ENCODE data around the gene ADTRP. TPM values are rescaled to one million over a fixed set of nuclear protein-coding genes. Genes with fewer than 3 reads are reported as not detected.

The ADTRP gene
- total RNA-seq, 2 experiments from 2014 or later, result 2.4 to 2.5 TPM

- DNase-seq, result no peak
- Mint-ChIP-seq H3K36me3 (ENCODE audit: low read depth) (no peaks in the 10 kb centered on the region), H3K27ac (no peak overlapping the region), H3K4me1 (peaks cover 11% of the 10 kb centered on the region), H3K4me3 (no peak overlapping the region), H3K9me3 (peaks cover 8% of the 10 kb centered on the region), H3K27me3 (no peaks in the 10 kb centered on the region)
- POLR2A ChIA-PET, result no interaction called here
- CTCF ChIA-PET, result interaction anchor here (1.0 kb wide), 1 partner anchor 9 kb away, joined by 3 read pairs; no protein-coding TSS in a partner anchor
Observed at GRCh38 chr6:11736601-11737000, 42.0 kb downstream of the ADTRP start.

- CTCF ChIA-PET, result no interaction called here
- H3K9me3 Mint-ChIP-seq, result peaks cover 9% of the 10 kb centered on the region
- H3K4me3 Mint-ChIP-seq, result no peak overlapping the region
- POLR2A ChIA-PET, result no interaction called here
- peaks cover 23% of the 10 kb centered on the region for H3K4me1 Mint-ChIP-seq
- H3K36me3 Mint-ChIP-seq (ENCODE audit: low read depth), result no peaks in the 10 kb centered on the region
- no peak for DNase-seq
- no peaks in the 10 kb centered on the region for H3K27me3 Mint-ChIP-seq
- no peak overlapping the region for H3K27ac Mint-ChIP-seq
Observed at GRCh38 chr6:11734861-11735613, 43.6 kb downstream of the ADTRP start.

- Mint-ChIP-seq H3K27ac (no peak overlapping the region), H3K27me3 (no peaks in the 10 kb centered on the region), H3K4me3 (no peak overlapping the region), H3K9me3 (peaks cover 6% of the 10 kb centered on the region), H3K4me1 (peaks cover 51% of the 10 kb centered on the region), H3K36me3 (ENCODE audit: low read depth) (peaks cover 1% of the 10 kb centered on the region)
- ChIA-PET POLR2A (no interaction called here), CTCF (interaction anchor here (0.8 to 1.6 kb wide), 4 partner anchors 9 to 22 kb away, joined by 3 to 8 read pairs (median 4); no protein-coding TSS in a partner anchor)
- peak; percentile 23 for DNase-seq
Observed at GRCh38 chr6:11732036-11732631, 46.5 kb downstream of the ADTRP start.

- H3K4me1 Mint-ChIP-seq, result peaks cover 52% of the 10 kb centered on the region
Observed at GRCh38 chr6:11731423-11731822, 47.2 kb downstream of the ADTRP start.

GRCh38 chr6:11730641-11731040 is 48.0 kb downstream of the ADTRP start:
- H3K9me3 Mint-ChIP-seq, result peaks cover 6% of the 10 kb centered on the region
- CTCF ChIA-PET, result interaction anchor here (1.0 kb wide), 1 partner anchor 18 kb away, joined by 4 read pairs; no protein-coding TSS in a partner anchor
- no peak overlapping the region for H3K4me3 Mint-ChIP-seq
- POLR2A ChIA-PET, result no interaction called here
- DNase-seq, result no peak
- H3K36me3 Mint-ChIP-seq (ENCODE audit: low read depth), result peaks cover 8% of the 10 kb centered on the region
- H3K4me1 Mint-ChIP-seq, result peaks cover 58% of the 10 kb centered on the region
- no peaks in the 10 kb centered on the region for H3K27me3 Mint-ChIP-seq
- H3K27ac Mint-ChIP-seq, result no peak overlapping the region

More at GRCh38 chr6:11731423-11731822, 47.2 kb downstream of the ADTRP start:
- DNase-seq, result no peak
- no peaks in the 10 kb centered on the region for H3K27me3 Mint-ChIP-seq
- no peak overlapping the region for H3K4me3 Mint-ChIP-seq
- POLR2A ChIA-PET, result no interaction called here
- H3K9me3 Mint-ChIP-seq, result peaks cover 6% of the 10 kb centered on the region
- H3K27ac Mint-ChIP-seq, result no peak overlapping the region
- H3K36me3 Mint-ChIP-seq (ENCODE audit: low read depth), result peaks cover 2% of the 10 kb centered on the region
- CTCF ChIA-PET, result interaction anchor here (1.0 kb wide), 1 partner anchor 10 kb away, joined by 3 read pairs; no protein-coding TSS in a partner anchor

- peaks cover 66% of the 10 kb centered on the region for H3K4me1 Mint-ChIP-seq
- H3K27me3 Mint-ChIP-seq, result no peaks in the 10 kb centered on the region
- peaks cover 6% of the 10 kb centered on the region for H3K9me3 Mint-ChIP-seq
- peaks cover 11% of the 10 kb centered on the region for H3K36me3 Mint-ChIP-seq (ENCODE audit: low read depth)
- ChIA-PET POLR2A (no interaction called here), CTCF (interaction anchor here (1.2 to 2.0 kb wide), 2 partner anchors 13 to 18 kb away, joined by 5 to 6 read pairs; no protein-coding TSS in a partner anchor)
- DNase-seq, result peak; percentile 21
- peak overlapping the region; percentile 84 for H3K27ac Mint-ChIP-seq
- H3K4me3 Mint-ChIP-seq, result peak overlapping the region; percentile 60
Observed at GRCh38 chr6:11729076-11729475, 49.5 kb downstream of the ADTRP start.

- H3K27me3 Mint-ChIP-seq, result no peaks in the 10 kb centered on the region
- H3K4me1 Mint-ChIP-seq, result peaks cover 74% of the 10 kb centered on the region
- DNase-seq, result peak; percentile 17
- ChIA-PET CTCF (interaction anchor here (0.9 to 2.0 kb wide), 3 partner anchors 10 to 17 kb away, joined by 3 to 6 read pairs (median 5); no protein-coding TSS in a partner anchor), POLR2A (no interaction called here)
- peak overlapping the region; percentile 60 for H3K4me3 Mint-ChIP-seq
- peaks cover 6% of the 10 kb centered on the region for H3K9me3 Mint-ChIP-seq
- H3K27ac Mint-ChIP-seq, result peak overlapping the region; percentile 84
- H3K36me3 Mint-ChIP-seq (ENCODE audit: low read depth), result peaks cover 11% of the 10 kb centered on the region
Observed at GRCh38 chr6:11727998-11728961, 50.3 kb downstream of the ADTRP start.

- DNase-seq, result no peak
- Mint-ChIP-seq H3K27me3 (no peaks in the 10 kb centered on the region), H3K4me1 (peaks cover 82% of the 10 kb centered on the region), H3K9me3 (peaks cover 6% of the 10 kb centered on the region), H3K27ac (peak overlapping the region; percentile 51), H3K4me3 (peak overlapping the region; percentile 42), H3K36me3 (ENCODE audit: low read depth) (peaks cover 11% of the 10 kb centered on the region)
- POLR2A ChIA-PET, result no interaction called here
- CTCF ChIA-PET, result interaction anchor here (0.9 kb wide), 1 partner anchor 10 kb away, joined by 3 read pairs; no protein-coding TSS in a partner anchor
Observed at GRCh38 chr6:11727346-11727997, 51.1 kb downstream of the ADTRP start.

GRCh38 chr6:11724286-11724685 is 54.3 kb downstream of the ADTRP start:
- H3K27ac Mint-ChIP-seq, result no peak overlapping the region
- no peaks in the 10 kb centered on the region for H3K27me3 Mint-ChIP-seq
- H3K4me3 Mint-ChIP-seq, result no peak overlapping the region
- ChIA-PET CTCF (interaction anchor here (1.4 kb wide), 1 partner anchor 151 kb away, joined by 3 read pairs; no protein-coding TSS in a partner anchor), POLR2A (no interaction called here)
- H3K4me1 Mint-ChIP-seq, result peaks cover 56% of the 10 kb centered on the region
- peaks cover 2% of the 10 kb centered on the region for H3K9me3 Mint-ChIP-seq
- H3K36me3 Mint-ChIP-seq (ENCODE audit: low read depth), result peaks cover 21% of the 10 kb centered on the region
- DNase-seq, result no peak

- POLR2A ChIA-PET, result interaction anchor here (0.5 kb wide), 1 partner anchor 133 kb away, joined by 3 read pairs; no protein-coding TSS in a partner anchor
- peaks cover 2% of the 10 kb centered on the region for H3K9me3 Mint-ChIP-seq
- no peak for DNase-seq
- no peaks in the 10 kb centered on the region for H3K27me3 Mint-ChIP-seq
- H3K4me3 Mint-ChIP-seq, result no peak overlapping the region
- H3K27ac Mint-ChIP-seq, result peak overlapping the region; percentile 51
- H3K4me1 Mint-ChIP-seq, result peaks cover 43% of the 10 kb centered on the region
- CTCF ChIA-PET, result interaction anchor here (1.4 to 3.0 kb wide), 4 partner anchors 8 to 152 kb away, joined by 3 to 16 read pairs (median 9); no protein-coding TSS in a partner anchor
- H3K36me3 Mint-ChIP-seq (ENCODE audit: low read depth), result peaks cover 21% of the 10 kb centered on the region
Observed at GRCh38 chr6:11722805-11723631, 55.6 kb downstream of the ADTRP start.

GRCh38 chr6:11722220-11722619 is 56.4 kb downstream of the ADTRP start:
- H3K9me3 Mint-ChIP-seq, result peaks cover 2% of the 10 kb centered on the region
- CTCF ChIA-PET, result interaction anchor here (1.7 to 3.0 kb wide), 3 partner anchors 7 to 10 kb away, joined by 8 to 16 read pairs (median 10); no protein-coding TSS in a partner anchor
- no peak overlapping the region for H3K4me3 Mint-ChIP-seq
- DNase-seq, result no peak
- peaks cover 23% of the 10 kb centered on the region for H3K36me3 Mint-ChIP-seq (ENCODE audit: low read depth)
- peaks cover 36% of the 10 kb centered on the region for H3K4me1 Mint-ChIP-seq
- H3K27me3 Mint-ChIP-seq, result no peaks in the 10 kb centered on the region
- no peak overlapping the region for H3K27ac Mint-ChIP-seq
- POLR2A ChIA-PET, result no interaction called here
